Stimulated activated CD4-positive, alpha-beta T cell treated with anti-CD3 and anti-CD28 coated beads, Interleukin-2, amount 100 ng/mL, for 48 hours (primary cell): ENCODE results near the gene CDH4.
"Not testable (repeated sequence)": the region's sequence is repeated elsewhere in the genome, so short reads cannot be mapped to it uniquely, and the experiment has no call there.

Source experiments
- DNase-seq, 2 donors: peaks; one replicate each; pipeline ENCODE4 v3.0.0-alpha.2; 2020

CDH4 gene

DNA sequence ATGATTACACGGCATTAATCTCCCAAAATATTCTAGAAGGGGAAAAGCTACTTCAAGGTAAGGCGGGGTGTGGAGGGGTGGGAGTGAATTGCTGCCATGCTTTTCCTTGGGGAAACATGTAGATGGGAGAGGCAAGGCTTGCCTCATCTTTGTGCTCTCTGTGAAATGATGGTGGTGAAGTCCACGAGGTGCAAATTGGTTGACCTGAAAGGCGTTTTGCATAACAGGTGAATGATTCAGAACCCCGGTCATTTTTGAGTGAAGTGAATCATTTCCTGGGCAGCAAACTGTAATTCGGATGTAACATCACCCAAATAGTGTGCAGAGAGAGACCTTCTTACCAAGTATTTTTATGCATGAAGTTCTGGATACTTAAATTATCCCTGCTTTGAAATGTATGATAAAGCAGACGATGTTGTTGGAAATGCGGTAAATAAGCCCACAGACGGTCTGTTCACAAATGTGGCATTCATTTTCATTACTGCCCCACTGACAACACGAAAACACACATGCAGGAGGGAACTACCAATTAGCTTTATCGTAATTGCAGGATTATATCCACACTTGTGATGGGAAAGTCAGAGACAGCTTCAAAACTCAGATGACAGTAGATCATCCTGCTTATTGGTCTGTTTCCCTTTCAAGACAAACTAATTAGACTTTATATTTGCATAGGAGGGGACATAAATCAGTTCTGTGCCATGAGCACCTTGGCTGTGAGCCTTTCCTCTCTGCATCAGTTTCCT is 3.0 kb downstream of the CDH4 start:
- no peak for DNase-seq

DNA sequence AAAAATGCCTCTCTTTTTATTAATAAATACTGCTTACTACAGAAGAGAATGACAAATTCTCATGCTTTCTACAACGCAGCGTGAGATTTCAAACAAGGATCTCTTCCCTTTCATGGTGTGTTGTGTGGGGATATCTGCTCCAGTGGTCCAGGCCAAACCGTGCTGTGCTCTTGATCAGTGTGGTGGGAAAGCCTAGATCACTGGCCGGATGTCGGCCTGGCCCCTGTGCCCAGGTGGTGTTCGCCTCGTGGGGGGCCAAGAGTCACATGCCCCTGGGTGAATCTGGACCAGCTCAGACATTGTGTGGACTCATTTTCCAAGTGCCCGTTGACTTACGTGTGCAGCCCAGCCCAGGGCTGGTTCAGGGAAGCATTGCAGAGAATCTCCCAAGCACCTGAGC is 4.3 kb downstream of the CDH4 start:
- DNase-seq, result no peak

DNA sequence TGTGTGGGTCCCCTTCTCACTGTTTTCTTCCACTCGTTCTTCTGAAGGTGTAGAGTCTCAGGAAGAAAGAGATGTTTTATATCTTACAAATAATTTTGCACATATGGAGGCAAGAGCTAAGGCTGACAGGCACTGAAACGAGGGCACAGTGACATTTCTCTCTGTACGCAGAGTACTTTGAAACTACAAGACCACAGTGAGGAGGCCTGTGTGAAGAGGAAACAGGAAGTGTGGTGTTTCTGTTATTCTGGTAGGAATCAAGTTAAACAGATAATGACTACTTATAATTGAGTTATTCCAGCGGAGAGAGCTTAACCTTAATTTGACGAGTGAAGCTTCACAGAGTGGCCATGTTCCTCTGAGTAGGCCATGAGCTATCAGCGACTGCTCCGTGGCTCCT is 4.8 kb downstream of the CDH4 start:
- DNase-seq, result no peak

GRCh38 chr20:61257611-61258010 is 5.5 kb downstream of the CDH4 start:
- DNase-seq, result no peak

- no peak for DNase-seq
These were observed 7.7 kb downstream of the CDH4 start for GRCh38 chr20:61259741-61260140.

DNA sequence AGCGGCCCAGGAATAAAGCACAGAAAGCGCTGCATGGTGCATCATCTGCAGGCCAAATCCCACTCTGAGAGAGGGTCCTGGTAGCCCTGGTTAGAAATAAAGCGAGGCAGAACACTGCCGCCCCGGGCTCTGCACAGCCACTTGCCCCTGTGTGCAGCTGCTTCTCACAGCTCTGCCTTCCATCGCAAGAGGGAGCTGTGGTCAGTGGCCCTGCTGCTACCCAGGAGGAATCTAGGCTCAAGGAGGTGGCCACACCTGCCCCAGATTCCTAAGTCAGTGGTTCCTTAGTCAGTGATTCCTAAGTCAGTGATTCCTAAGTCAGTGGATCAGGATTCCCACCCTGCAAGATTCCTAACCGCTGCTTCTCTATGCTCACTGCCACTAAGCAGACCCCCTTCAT is 8.8 kb downstream of the CDH4 start:
- no peak for DNase-seq

- DNase-seq, result no peak
These were observed 10.0 kb downstream of the CDH4 start for GRCh38 chr20:61262036-61262435.

- DNase-seq, result no peak
These were observed 10.5 kb downstream of the CDH4 start for GRCh38 chr20:61262514-61262913.

- peak; percentile 43 to 49 for DNase-seq
These were observed 11.1 kb downstream of the CDH4 start for GRCh38 chr20:61263084-61263695.

- no peak for DNase-seq
These were observed 11.9 kb downstream of the CDH4 start for GRCh38 chr20:61263938-61264337.

DNA sequence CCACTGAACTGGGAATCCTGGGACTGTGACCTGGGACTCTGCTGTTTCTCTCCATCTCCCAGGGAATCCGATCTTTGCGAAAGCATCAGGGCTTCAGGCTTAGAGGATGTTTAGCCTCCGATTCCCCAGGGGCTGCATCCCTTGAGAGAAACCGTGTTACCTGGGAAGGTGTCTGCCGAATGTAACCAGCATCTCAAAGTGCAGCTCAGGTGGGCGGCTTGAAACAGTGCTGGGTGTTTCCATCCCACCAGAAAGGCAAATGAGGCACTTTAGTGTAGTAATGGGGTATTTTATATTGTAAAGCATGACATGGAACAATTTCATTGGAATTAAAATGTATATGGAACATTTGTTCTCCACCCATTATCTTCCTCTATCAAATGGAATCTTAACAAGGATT is 15.2 kb downstream of the CDH4 start:
- DNase-seq, result no peak

DNA sequence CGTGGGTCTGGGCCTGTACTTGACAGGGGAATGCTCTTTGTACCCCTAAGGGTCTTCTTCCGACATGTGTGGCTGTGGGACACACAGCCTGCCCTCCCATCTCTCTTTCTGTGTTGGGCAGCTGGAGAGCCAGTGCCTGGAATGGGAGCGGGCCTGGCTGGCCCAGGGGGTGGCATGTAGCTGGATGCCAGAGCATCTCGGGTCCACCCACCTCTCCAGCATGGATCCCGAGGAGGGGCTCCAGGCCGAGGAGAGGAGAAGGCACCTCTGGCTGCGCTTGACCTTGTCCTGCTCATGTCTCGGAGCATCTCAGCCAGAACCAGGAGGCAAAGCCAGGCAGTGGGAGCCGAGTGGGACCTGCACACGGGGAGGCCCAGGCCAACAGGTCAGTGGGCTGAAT is 16.0 kb downstream of the CDH4 start:
- no peak for DNase-seq

DNA sequence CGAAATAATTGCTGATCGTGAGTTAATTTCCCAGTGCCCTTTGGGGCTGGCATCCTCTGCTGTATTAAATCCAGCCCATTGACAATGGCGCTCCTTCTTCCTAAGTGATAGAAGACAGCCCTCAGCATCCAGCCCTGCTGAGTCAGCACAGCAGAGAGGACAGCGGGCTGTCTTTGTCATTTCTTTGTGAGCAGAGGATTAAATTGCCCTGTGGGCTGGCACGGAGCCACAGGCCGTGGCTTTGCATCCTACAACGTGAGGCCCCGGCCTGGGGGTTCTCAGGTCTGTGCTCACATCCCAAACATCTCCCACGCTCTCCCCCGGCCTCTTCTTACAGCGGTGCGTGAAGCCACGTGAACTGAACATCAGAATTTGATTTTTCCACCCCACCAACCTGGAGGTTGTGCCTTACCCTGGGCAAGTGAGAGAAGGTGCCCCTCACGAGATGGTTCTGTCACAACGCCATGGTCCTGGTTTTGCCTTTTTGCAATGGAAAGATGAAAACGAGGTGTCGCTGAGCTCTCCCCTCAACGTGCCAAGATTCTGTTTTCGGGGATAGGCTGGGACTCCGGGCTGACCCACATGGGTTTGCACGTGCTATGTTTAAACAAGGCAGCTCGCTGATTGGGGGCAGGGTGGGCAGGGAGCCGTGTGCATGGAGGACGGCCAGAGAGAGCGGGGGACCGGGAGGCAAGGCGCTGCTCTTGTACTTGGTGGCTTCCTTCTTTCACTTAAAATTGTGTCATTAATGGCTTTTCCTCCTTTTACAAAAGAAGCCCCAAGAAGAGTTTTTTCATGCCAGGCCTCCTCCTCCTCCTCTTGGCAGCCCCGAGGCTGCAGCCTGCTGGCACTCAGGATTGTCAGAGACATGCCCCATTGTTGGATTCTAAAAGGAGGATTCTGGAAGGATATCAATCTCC is 19.5 kb downstream of the CDH4 start:
- DNase-seq, result no peak

DNA sequence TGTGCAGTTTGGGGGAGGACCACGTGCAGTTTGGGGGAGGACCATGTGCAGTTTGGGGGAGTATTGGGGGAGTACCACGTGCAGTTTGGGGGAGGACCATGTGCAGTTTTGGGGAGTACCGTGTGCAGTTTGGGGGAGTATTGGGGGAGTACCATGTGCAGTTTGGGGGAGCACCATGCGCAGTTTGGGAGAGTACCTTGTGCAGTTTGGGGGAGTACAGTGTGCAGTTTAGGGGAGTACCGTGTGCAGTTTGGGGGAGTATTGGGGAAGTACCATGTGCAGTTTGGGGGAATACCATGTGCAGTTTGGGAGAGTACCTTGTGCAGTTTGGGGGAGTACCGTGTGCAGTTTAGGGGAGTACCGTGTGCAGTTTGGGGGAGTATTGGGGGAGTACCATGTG is 21.0 kb downstream of the CDH4 start:
- not testable (repeated sequence) for DNase-seq

- not testable (repeated sequence) for DNase-seq
These were observed 21.6 kb downstream of the CDH4 start for GRCh38 chr20:61273666-61274065.

- DNase-seq, result no peak
These were observed 22.3 kb downstream of the CDH4 start for GRCh38 chr20:61274326-61274725.

DNA sequence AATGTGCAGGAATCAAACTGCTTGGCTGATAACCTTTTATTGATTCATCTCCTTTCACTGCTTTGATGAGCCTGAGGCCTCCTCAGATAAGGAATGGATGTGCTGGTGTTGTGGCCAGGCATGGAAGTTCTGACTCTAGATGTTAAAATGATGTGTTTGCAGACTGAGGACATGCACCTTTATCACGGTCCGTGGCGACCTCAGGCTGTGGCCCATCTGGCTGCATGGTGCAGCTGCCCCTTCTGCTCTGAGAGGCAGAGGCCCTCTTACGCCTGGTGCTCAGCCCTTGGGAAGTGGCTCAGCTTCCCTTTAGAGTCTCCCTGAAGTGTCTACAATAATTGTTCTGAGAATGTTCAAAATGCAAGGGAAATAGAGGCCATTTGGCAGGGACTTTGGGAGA is 26.2 kb downstream of the CDH4 start:
- no peak for DNase-seq

- DNase-seq, result no peak
These were observed 27.6 kb downstream of the CDH4 start for GRCh38 chr20:61279621-61280150.

DNA sequence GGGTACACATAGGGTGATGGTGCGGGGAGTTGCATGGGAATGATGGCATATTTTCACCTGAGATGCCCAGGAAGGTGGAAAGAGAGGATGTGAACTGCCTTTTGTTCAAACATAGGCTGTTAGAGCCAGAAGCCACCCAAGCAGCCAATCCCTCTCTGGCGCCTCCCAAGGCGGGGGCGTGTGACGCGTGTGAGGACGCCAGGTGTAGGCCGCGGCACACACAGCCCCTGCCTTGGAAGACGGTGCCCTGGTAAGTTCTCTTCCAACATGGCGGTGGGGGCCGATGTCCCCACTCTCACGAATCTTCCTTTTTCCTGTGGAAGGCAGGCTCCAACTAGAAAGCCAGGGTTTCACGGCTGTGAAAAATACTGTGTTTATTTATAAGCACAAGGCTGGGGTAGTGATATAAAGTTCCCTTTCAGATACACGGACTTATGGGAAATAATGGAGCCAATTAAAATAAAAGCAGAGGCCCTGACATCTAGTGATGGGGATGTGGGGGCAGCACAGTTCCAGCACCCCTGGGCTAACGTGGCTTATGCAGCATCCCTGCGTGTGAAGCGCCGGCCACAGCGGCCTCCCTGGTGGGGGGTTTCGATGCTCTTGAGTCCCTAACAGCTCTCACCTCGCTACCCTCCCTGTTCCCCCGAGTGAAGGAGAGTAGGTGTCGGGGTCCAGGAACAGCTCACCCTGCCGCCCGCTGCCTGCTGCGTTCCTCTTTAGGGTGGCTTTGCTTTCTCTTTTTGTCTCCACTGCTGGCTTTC is 28.3 kb downstream of the CDH4 start:
- DNase-seq, result no peak

DNA sequence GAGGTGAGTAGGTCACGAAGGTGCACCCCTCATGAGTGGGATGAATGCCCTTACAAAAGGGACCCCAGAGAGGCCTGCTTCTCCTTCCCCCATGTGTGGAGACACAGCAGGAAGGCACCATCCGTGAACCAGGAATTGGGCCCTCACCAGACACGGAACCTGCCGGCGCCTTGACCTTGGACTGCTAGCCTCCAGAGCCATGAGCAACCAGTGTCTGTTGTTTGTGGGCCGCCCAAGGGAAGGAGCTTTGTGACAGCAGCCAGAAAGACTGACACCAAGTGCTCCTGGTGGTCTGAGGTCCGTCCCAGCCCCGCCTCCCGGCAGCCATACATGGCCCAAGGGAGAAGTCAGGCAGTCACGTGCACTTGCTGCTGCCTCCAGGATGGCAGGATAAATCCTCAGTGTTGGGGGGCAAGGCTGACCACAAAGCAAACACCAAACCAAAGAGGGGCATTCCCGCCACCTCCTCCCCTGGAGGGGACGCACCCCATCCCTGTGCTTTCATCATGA is 29.3 kb downstream of the CDH4 start:
- no peak for DNase-seq

GRCh38 chr20:61284752-61285151 is 32.7 kb downstream of the CDH4 start:
- no peak for DNase-seq

DNA sequence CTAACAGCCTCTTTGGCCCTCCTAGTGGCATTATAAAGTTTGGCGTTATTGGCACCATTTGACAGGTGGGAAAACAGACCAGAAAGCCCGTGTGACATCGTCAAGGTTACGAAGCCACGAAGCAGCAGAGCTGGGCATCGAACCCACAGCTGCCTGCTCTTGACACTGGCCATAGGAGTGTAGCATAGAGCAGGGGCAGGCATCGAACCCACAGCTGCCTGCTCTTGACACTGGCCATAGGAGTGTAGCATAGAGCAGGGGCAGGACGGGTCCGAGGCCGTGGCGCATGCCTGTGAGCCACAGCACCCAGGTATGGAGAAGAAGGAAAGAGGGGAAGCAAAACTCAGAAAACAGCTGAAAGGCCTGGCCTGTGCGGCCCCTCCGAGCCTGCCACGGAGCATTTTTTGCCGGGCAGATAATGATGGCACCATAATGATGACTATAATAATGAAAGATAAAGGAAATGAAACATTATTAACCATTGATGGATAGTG is 33.1 kb downstream of the CDH4 start:
- DNase-seq, result no peak
